Esophagus mucosa (tissue), 1 donor: ENCODE results near the gene TAS2R42. TPM values are rescaled to one million over a fixed set of nuclear protein-coding genes. Genes with fewer than 3 reads are reported as not detected.
A peak's percentile ranks its signal among the peaks of the same experiment; 100 is the strongest.

Experiments
- ATAC-seq: fragments of 200-7000 bp; cut with Tn5 transposase; one replicate; pipeline ENCODE4 v1.9.1; 2020
- total RNA-seq: library from RNA; stranded (reverse); gene quantifications from one replicate; pipeline ENCODE4 v1.2.4, GENCODE V29; 2023
- donor health status: DM: yes; HTN: yes; CAD: no.

Gene TAS2R42, protein sequence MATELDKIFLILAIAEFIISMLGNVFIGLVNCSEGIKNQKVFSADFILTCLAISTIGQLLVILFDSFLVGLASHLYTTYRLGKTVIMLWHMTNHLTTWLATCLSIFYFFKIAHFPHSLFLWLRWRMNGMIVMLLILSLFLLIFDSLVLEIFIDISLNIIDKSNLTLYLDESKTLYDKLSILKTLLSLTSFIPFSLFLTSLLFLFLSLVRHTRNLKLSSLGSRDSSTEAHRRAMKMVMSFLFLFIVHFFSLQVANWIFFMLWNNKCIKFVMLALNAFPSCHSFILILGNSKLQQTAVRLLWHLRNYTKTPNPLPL
- total RNA-seq, result not detected

DNA sequence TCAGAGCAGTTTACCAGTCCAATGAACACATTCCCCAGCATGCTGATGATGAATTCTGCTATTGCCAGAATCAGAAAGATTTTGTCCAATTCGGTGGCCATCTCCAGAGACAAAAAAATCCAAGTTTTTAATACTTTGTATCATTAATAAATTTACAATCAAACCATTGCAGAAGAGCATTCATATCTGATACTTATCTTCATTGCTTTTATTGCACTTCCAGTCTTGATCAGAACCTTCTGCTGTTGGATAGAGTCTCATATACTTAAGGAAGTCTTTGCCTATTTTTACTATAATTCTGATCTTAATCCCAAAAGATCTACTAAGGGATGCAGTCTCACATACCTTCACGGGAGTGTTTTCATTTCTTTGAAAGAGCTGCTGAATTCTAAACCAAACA is at the start of gene TAS2R42:
Gene TAS2R42, minus strand, starts transcription at position 101 of the 400 bp plus-strand sequence. Its CDS starts 0 bp downstream, at position 101.
- ATAC-seq, result no peak

DNA sequence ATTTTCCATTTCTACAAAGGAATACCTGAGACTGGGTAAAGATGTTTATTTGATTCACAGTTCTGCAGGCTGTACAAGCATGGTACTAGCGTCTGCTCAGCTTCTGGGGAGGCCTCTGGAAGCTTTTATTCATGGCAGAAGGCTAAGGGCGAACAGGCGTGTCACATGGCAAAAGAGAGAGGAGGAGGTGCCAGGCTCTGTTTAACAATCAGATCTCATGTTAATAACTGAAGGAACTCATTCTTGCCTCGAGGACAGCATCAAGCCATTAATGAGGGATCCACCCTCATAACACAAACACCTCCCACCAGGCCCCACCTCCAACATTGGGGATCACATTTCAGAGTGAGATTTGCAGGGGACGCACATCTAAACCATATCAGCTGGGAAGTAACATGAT is 46.8 kb upstream of the TAS2R42 start:
- no peak for ATAC-seq

DNA sequence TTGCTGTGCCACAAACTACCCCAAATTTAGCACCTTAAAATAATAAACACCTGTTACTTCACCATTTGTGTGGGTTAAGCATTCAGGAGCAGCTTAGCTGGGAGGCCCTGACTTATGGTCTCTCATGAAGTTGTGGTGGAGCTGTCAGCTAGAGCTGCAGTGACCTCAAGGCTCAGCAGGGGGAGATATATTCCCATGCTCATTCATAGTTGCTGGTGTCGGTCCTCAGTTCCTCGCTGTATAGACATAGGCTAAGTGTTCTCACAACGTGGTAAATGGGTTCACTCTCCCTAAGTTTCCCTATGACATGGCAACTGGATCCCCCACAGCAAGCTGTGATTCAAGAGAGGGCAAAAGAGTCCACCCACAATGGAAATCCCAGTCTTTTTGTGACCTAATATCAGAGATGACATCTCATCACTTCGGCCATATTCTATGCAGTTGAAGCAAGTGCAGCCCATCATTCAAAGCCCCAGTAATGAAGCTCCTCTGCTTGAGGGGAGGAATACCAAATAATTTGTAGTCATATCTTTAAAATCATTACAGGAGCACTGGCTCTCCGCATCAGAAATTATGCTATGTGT is 41.7 kb upstream of the TAS2R42 start:
- peak; percentile 74 for ATAC-seq

DNA sequence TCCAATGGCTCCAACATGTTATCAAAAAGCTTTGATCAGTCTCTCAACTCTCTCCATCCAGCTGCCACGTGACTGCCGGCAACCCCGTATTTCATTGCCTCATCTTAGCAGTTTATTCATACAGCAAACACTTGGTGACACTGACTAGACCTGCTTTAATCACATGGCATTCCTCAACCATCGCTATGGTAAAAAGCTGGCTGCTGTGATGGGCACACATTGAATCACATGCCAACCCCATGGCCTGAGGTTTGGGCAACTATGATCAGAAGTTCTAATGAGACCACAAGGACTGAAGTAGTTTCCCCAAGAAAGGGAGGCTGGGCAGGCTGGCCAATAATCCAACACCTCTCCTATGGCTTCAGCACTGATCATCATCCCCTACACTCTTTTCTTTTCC is 40.6 kb upstream of the TAS2R42 start:
- no peak for ATAC-seq

DNA sequence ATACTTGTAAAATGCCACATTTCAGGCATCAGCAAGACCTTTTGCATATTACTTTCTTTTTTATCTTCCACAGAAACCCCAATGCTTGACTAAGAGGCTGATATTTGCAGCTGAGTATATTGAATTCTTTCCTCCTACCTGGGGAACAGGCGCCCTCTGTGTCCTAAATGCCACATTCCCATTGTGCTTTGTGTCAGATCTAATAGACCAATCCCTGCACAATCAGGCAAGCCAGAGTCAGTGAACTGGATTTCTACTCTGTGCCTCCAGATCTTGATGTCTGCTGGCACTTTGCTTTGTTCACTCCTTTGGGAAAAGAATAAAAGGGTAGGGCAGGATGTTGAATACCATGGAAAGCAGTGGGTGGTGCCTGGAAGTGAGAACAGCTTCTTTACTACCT is 22.4 kb upstream of the TAS2R42 start:
- no peak for ATAC-seq

DNA sequence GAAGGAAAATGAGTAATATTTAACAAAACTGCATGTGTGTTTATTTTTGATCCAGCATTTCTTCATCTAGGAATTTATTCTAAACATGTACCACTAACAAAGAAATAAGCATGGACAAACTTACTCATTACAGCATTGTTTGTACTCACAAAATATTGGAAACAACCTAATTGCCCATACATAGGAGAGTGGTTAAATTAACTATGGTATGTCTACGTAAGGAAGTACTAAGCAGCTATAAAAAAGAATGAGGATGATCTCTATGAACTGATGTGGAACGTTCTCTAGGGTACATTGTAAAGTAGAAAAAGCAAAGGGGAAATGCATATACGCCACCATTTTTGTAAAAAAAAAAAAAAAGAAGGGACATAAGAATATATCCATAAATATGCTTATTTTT is 17.4 kb upstream of the TAS2R42 start:
- no peak for ATAC-seq

DNA sequence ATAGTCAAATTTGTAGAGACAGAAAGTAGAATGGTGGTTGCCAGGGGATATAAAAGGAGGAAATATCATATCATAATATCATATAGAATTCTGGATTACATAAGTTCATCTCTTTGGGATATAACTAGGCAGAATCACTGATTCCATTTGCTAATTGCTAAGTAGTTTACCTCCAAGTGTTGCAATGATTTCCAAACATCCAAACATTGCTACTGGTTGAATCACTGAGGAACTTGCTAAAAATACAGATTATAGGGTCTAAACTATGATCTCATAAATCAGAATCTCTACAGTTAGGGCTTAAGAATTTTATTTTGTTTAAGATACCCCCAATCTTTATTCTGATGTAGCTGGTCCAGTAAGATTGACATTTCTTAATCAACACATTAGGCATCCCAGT is 16.1 kb upstream of the TAS2R42 start:
- ATAC-seq, result no peak

DNA sequence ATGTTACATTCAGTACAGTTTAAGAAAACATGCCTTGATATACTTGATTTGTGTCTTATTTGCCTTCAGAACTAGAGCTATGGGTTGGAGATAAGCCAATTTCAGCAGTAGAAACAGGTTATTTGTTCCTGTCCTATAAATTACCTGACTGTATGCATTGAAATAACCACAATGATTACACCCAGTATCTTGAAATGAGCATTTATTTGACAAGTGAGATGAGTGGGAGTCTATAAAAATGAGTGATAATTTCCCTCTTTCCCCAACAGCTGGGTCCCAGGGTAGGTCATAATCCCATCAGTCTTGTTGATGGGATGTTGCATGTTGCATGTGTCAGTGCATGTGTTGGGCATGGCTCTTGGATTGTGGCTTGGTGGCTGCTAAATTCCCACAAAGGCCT is 3.7 kb downstream of the TAS2R42 start:
- ATAC-seq, result no peak

DNA sequence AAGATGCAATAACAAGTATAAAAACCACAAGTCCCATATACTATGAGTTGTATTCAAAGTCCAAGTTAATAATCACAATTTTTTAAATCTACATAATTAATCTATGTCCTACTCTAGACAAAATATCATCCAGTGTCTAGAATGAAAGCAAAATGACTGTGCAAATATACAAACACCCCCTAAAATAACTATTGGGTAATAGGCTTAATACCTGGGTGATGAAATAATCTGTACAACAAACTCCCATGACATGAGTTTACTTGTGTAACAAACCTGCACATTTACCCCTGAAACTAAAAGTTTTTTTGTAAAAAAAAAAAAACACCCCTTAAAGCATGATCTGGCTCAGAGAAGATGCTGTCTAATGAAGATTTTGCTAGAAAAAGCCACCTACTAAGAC is 4.2 kb downstream of the TAS2R42 start:
- ATAC-seq, result no peak

DNA sequence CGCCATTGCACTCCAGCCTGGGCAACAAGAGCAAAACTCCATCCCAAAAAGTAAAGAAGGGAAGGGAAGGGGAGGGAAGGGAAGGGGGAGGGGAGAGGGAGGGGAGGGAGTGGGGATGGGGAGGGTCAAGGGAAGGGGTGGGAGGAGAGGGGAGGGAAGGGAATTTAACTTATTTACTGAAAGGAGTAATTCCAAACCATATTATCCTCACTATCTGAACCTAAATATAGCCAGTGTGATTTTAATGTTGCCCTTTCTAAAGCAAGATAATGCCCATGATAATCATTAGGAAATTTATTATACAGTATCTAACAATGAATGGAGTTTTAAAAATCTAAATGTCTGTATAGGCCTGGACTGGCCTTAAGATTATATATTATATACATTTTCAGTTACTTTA is 8.5 kb downstream of the TAS2R42 start:
- ATAC-seq, result no peak

DNA sequence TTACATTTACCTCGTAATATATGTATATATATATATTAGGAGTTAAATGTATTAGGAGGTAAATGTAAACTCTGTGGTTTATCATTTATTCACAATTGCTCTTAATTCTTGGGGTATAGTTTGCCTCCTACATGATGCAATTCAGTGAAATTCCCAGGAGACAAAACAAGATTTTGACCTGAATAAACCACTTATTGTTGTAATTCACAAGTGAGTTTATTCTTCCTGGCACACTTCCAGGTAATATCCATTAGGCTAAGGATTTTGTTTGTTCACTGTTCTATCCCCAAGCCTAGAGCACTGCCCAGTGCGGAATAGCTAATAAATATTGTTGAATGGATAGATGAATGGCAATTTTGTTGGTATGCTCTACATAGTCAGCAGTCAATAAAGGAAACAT is 12.7 kb downstream of the TAS2R42 start:
- ATAC-seq, result no peak

DNA sequence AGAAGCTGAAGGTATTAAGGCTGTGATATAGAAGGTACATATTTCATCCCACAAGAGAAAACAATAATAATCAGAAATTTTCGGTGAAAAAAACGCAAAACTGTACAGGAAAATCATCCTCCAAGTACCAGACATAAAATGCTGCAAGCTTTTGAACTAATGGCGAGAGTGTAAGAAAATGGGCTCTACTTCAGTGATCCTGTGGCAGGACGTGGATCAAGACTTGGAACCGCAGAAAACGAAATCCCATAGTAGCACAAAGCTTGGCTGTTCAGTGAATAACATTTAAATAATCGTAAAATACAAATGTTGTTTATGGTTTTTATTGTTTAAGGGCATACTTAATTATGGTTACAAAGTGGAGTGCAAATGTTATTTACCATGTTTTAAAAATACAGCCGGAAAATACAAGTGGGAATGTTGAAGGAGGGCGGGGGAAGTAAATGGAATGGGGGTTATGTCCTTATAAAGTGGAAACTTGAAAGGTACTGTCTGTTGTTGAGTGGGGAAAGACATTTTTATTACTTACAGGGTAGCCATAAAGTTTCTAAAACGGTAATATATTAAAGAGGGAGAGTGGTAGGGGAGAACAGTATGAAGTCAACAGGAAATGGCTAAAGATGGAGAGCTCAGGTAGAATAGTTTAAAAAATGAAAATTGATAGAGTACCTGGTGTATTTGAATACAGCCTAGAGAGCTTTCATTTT is 14.6 kb downstream of the TAS2R42 start:
- no peak for ATAC-seq

DNA sequence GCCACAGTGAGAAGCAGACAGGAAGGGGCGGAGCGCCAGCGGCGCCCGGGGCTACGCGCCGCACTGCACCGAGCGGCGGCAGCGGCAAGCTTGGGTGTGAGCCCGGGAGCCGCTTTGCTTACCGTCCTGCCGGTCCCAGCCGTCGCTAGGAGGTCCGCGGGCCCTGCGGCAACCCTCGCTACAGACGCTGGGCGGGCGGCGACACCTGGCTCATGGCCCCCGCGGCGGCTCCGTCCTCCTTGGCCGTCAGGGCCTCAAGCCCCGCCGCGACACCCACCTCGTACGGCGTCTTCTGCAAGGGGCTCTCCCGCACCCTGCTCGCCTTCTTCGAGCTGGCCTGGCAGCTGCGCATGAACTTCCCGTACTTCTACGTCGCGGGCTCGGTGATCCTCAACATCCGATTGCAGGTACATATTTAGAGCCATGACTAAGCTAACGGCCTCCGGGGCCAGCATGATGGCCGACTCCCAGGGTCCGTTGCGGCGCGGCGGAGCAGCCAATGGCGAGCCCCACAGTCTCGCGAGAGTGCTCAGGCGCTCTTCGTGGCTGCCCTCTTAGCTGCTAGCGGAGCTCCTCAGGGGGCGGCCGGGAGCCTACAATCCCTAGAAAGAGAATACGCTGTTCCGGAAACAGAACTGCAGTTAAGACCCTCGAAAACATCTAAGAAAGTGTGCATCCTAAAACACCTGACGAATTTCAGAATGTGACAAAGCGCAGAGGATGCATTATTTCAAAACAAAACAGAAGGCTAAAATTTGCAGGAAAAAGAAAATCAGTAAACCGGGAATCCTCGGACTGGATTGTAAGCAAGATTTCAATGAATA is 15.4 kb downstream of the TAS2R42 start, which contains the start of gene SMIM10L1:
Gene SMIM10L1, plus strand, starts transcription at position 50 of the 824 bp plus-strand sequence. Its CDS starts 163 bp downstream, at position 213.
- peak; percentile 100 for ATAC-seq

DNA sequence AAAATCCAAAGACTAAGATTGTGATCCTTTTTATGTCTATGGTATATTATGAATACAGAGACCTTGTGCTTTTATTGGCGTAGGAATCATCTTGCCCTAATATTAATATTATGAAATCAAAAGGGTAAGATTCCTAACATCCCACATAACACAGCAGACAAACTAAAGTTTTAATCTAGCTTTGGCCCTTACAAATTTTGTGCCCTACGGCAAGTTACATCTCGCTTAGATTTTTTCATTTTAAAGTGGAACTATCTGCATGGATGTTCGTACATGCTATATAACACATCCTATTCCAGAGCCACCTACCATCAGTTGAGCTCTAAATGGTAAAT is 16.0 kb downstream of the TAS2R42 start:
- no peak for ATAC-seq

DNA sequence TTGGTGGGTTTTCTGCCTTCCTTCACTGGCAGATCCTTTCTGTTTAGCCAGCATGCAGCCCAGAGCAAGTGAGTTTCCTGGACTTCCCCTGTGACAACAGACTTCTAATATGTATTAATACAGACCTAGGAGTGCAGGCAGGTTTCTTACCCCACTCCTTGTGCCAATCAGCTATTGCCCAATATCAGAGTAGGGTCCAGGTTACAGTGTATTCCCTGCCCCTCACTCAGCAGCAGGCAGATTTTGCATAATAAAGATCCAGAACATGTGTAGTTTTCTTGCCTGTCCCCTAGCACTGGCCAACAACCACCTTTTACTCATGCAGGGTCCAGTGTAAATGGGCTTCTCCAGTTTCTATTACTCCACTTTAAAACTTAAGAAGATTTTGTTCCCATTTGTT is 20.4 kb downstream of the TAS2R42 start:
- ATAC-seq, result no peak

DNA sequence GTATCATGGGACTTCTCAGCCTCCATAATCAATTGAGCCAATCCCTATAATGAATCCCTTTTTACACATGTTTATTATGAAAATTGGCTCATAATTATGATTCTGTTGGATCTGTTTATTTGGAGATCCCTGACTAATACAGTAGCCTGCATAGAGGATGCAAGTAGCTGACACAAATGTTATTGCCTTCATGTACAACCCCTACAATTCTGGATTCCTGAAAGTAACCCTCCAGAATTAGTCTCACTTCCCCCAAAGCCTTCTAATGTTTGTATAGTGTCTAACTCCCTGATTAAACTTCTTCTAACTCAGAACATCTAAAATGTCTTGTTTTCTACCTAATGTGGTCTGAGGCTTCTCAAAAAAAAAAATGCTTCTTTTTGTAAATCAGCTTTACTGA is 22.4 kb downstream of the TAS2R42 start:
- no peak for ATAC-seq

DNA sequence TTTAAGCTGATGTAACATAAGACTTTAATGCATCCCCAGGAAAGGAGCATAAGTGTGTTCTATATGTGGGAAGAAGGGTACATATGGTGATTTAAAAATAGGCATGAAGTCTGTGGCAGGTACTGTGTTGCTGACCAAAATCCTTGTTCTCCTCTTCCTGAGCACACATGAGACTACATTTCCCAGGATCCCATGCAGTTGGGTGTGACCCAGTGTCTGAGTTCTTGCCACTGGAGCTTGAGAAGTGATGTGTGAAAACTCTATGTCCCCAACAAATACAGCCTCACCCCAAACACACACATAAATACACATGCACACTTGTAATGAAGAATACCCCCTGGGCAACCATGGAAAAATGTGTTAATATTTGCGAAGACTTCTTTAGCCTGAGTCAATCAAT is 24.2 kb downstream of the TAS2R42 start:
- ATAC-seq, result no peak

DNA sequence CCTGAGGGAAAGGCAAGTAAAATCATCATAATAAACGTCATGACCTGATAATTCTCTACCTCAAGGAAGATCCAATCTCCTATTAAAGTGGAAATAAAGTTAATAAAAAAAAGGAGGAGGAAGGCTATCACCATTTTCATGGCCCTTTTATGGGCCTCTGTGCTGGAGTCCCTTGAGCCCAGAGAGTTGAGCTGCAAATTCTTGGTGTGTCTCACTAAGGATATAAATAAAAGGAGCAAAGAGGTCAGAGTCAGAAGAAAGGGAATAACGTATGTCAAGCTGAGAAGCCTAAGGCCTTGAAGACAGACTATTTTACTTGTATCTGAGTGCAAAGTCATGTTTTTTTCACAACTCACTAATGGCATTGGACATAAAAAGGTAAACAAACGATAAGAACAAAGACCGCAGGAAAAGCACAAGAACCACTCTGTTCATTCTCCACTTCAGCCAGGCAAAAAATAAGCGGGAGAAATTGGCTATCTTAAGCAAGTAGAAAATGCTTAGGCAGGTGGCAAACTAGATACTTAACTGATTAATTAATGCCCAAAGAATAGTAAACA is 27.8 kb downstream of the TAS2R42 start:
- ATAC-seq, result no peak

DNA sequence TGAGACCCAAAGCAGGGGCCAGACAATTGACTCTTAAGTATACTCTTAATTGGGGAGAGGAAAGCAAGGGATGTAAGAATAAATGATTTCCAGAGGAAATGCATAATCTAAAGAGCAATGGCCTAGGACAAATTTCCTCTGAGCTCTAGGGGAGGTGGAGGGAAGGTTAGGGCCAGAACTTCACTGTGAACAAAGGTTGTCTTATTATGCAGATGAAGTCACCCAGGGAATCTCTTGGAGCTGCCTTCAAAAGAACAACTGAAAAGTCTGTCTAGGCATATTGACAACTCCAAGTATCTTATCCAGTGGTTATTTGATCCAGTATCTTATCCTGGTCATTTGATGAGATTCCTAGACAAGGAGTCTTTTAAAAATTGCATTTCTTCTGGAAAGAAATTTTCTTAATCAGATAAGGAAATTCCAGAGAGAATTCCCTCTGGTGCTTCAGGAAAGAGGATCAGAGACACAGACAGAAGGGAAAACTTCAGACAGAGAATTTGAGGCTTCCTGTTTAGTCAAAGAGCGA is 32.3 kb downstream of the TAS2R42 start:
- ATAC-seq, result no peak

DNA sequence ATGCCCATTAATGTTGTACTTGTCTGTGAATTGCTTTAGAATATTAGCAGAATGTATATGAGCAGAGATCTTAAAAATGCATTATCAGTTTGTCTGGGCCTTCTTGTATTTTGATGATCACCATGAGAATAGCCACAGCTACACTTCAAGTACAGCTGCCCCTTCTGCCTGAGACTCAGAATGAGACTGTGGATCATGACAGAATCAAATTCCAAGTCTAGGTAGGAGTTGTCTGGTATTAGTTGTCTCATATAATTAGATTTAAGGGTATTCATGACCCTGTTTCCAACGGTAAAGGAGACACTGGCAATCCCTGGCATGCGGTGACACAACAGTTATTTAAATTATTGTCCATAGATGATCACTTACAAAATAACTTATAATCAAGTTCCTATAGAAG is 34.0 kb downstream of the TAS2R42 start:
- no peak for ATAC-seq

DNA sequence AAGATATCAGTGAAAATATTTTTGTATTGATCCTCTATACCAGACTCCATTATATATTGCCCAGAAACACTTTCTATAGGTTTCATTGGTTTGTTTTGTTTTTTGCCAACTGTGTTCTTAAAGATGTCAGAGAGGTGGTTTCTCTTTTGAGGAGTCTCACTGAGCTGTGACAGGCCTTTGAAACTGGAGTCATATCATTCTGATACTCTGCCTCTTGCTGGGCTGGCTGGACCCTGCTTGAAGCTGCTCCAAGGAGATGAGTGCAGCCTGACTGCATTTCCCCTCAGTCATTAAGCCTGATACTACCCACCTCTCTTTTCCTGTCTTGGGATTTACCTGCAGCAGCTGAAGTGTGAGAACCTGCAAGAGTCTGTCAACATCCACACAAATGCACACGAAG is 35.9 kb downstream of the TAS2R42 start:
- no peak for ATAC-seq

DNA sequence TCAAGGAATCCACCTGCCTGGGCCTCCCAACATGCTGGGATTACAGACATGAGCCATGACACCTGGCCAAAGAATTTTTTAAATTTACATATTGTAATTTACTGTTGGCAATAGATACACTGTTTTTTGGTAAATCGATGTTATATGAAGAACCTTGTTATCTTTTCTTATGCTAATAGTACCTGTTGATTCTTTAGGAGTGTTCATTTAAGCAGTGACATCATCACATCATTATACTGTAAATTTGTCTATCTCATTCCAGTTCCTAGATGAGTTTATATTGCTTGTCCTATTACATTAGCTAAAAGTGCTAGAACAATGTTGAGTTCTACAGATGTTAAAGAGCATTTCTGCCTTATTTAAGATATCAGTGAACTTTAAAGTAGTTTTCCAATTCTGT is 39.3 kb downstream of the TAS2R42 start:
- no peak for ATAC-seq

DNA sequence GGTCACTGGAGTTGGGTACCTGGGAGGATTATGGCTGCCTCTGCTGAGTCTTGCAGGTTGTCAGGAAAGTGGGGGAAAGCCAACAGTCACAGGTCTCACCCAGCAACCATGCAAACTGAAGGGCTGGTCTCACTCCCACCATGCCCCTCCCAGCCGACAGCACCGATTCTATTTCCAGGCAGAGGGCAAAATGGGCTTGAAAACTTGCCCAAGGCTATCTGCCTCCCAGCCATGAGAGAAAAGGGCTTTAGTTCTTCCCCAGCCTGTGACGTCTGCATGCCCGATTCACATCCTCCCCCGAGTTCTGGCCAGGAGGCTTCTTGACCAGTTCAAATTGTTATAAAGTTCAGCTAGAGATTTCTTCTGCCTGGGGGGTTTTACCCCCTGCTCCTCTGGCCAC is 42.4 kb downstream of the TAS2R42 start:
- ATAC-seq, result no peak
